SK-N-SH treated with all-trans-retinoic acid at 6 μM for 48 hours (cell line): ENCODE results near the gene ZNF554.
"Not testable (repeated sequence)": the region's sequence is repeated elsewhere in the genome, so short reads cannot be mapped to it uniquely, and the experiment has no call there.

Source experiments
- ATAC-seq: fragments of 200-7000 bp; cut with Tn5 transposase; 3 replicates; pipeline ENCODE4 v1.9.1; 2020; ENCODE audit warnings: mild to moderate bottlenecking, moderate library complexity
- ARNTL ChIP-seq: fragments of 450-650 bp; formaldehyde crosslinking; IDR thresholded peaks from 2 replicates; pipeline ENCODE4 v1.5.0; 2020; ENCODE audit warnings: low read depth, mild to moderate bottlenecking, moderate library complexity, borderline replicate concordance
- BACH2 ChIP-seq: fragments of 250-450 bp; sonication (Bioruptor Pico); IDR thresholded peaks from 2 replicates; pipeline ENCODE4 v1.9.0; 2021; ENCODE audit warnings: mild to moderate bottlenecking, borderline replicate concordance
- CSRNP3 ChIP-seq: fragments of 250-450 bp; sonication (Bioruptor Pico); IDR thresholded peaks from 2 replicates; pipeline ENCODE4 v1.5.1; 2021; ENCODE audit warnings: mild to moderate bottlenecking, moderate library complexity
- GLIS3 ChIP-seq: fragments of 250-450 bp; sonication (Bioruptor Pico); IDR thresholded peaks from 2 replicates; pipeline ENCODE4 v1.5.0; 2020; ENCODE audit warnings: mild to moderate bottlenecking, moderate library complexity
- ISL1 ChIP-seq: fragments of 250-450 bp; sonication (Bioruptor Pico); IDR thresholded peaks from 2 replicates; pipeline ENCODE4 v2.1.2; 2022; ENCODE audit warnings: mild to moderate bottlenecking, moderate library complexity
- POU6F1 ChIP-seq: fragments of 250-450 bp; sonication (Bioruptor Pico); IDR thresholded peaks from 2 replicates; pipeline ENCODE4 v1.8.0; 2021; ENCODE audit warnings: low read depth, mild to moderate bottlenecking, moderate library complexity, borderline replicate concordance
- PPARA ChIP-seq: fragments of 250-450 bp; sonication (Bioruptor Pico); IDR thresholded peaks from 2 replicates; pipeline ENCODE4 v1.5.0; 2020; ENCODE audit warnings: mild to moderate bottlenecking, borderline replicate concordance
- RARB ChIP-seq: fragments of 250-450 bp; sonication (Bioruptor Pico); IDR thresholded peaks from 2 replicates; pipeline ENCODE4 v1.8.0; 2021; ENCODE audit warnings: mild to moderate bottlenecking, moderate library complexity
- TCF4 ChIP-seq: fragments of 250-450 bp; sonication (Bioruptor Pico); IDR thresholded peaks from 2 replicates; pipeline ENCODE4 v1.8.0; 2021; ENCODE audit warnings: mild to moderate bottlenecking, moderate library complexity, borderline replicate concordance
- TOX ChIP-seq: fragments of 250-450 bp; sonication (Bioruptor Pico); IDR thresholded peaks from 2 replicates; pipeline ENCODE4 v1.8.0; 2021; ENCODE audit warnings: mild to moderate bottlenecking, moderate library complexity, borderline replicate concordance
- ZC3H10 ChIP-seq: fragments of 250-450 bp; sonication (Bioruptor Pico); IDR thresholded peaks from 2 replicates; pipeline ENCODE4 v1.5.1; 2021; ENCODE audit warnings: mild to moderate bottlenecking, moderate library complexity
- ZFP3 ChIP-seq: fragments of 250-450 bp; sonication (Bioruptor Pico); IDR thresholded peaks from 2 replicates; pipeline ENCODE4 v1.5.0; 2020; ENCODE audit warnings: mild to moderate bottlenecking, moderate library complexity
- ZFP30 ChIP-seq: fragments of 450-650 bp; formaldehyde crosslinking; IDR thresholded peaks from 2 replicates; pipeline ENCODE4 v1.5.0; 2022; ENCODE audit warnings: mild to moderate bottlenecking, moderate library complexity
- ZNF565 ChIP-seq: fragments of 450-650 bp; formaldehyde crosslinking; conservative IDR thresholded peaks from 2 replicates; pipeline ENCODE4 v1.5.0; 2020; ENCODE audit warnings: low read depth, mild to moderate bottlenecking, moderate library complexity
- ZNF8 ChIP-seq: fragments of 450-650 bp; formaldehyde crosslinking; IDR thresholded peaks from 2 replicates; pipeline ENCODE4 v1.5.0; 2020; ENCODE audit warnings: mild to moderate bottlenecking, moderate library complexity
- TF ChIP-seq, protein P1 (sequence below): fragments of 250-450 bp; sonication (Bioruptor Pico); IDR thresholded peaks from 2 replicates; pipeline ENCODE4 v1.8.0; 2020; ENCODE audit warnings: mild to moderate bottlenecking, moderate library complexity, borderline replicate concordance

ZNF554 gene

GRCh38 chr19:2867025-2867991 is 47.6 kb downstream of the ZNF554 start, which contains the start of gene ZNF556 (continued):
- TF ChIP-seq, protein P1, sequence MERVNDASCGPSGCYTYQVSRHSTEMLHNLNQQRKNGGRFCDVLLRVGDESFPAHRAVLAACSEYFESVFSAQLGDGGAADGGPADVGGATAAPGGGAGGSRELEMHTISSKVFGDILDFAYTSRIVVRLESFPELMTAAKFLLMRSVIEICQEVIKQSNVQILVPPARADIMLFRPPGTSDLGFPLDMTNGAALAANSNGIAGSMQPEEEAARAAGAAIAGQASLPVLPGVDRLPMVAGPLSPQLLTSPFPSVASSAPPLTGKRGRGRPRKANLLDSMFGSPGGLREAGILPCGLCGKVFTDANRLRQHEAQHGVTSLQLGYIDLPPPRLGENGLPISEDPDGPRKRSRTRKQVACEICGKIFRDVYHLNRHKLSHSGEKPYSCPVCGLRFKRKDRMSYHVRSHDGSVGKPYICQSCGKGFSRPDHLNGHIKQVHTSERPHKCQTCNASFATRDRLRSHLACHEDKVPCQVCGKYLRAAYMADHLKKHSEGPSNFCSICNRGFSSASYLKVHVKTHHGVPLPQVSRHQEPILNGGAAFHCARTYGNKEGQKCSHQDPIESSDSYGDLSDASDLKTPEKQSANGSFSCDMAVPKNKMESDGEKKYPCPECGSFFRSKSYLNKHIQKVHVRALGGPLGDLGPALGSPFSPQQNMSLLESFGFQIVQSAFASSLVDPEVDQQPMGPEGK (CRISPR knock-in tag): no peak
- TF ChIP-seq GLIS3 (CRISPR knock-in tag): no peak
- no peak for TF ChIP-seq ZNF8 (CRISPR knock-in tag)

GRCh38 chr19:2869618-2870017 is 50.0 kb downstream of the ZNF554 start:
- no peak for ATAC-seq
- TF ChIP-seq TOX (CRISPR knock-in tag) (no peak), ZNF8 (CRISPR knock-in tag) (no peak), POU6F1 (CRISPR knock-in tag) (no peak), ISL1 (CRISPR knock-in tag) (no peak)

- ATAC-seq: not testable (repeated sequence)
Measured at GRCh38 chr19:2872175-2872574, 52.5 kb downstream of the ZNF554 start.

DNA sequence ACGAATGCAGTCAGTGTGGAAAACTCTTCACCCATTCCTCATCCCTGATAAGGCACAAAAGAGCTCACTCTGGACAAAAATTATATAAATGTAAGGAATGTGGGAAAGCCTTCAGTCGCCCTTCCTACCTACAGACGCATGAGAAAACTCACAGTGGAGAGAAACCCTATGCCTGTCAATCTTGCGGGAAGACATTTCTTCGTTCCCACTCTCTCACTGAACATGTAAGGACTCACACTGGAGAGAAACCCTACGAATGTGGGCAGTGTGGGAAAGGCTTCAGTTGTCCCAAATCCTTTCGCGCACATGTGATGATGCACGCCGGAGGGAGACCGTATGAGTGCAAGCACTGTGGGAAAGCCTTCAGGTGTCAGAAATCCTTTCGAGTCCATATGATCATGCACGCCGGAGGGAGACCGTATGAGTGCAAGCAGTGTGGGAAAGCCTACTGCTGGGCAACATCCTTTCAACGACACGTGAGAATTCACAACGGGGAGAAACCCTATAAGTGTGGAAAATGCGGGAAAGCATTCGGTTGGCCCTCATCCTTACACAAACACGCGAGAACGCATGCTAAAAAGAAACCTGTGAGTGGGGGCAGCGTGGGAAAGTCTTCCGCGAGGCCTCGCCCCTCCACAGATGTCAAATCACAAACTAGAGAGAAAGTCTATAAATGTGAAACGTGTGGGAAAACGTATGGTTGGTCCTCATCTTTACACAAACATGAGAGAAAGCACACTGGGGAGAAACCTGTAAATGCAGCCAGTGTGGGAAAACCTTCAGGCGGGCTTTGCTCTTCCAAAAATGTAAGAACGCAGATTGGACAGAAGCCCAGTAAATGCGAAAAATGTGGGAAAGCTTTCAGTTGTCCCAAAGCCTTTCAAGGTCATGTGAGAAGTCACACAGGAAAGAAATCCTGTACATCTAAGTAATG is 58.0 kb downstream of the ZNF554 start:
- TF ChIP-seq TCF4 (CRISPR knock-in tag) (no peak), TOX (CRISPR knock-in tag) (no peak), BACH2 (CRISPR knock-in tag) (no peak), ZFP30 (no peak), ZC3H10 (CRISPR knock-in tag) (no peak), ISL1 (CRISPR knock-in tag) (no peak), GLIS3 (CRISPR knock-in tag) (no peak)
- no peak for ATAC-seq

- TF ChIP-seq ZC3H10 (CRISPR knock-in tag) (no peak), TCF4 (CRISPR knock-in tag) (no peak), POU6F1 (CRISPR knock-in tag) (no peak), RARB (CRISPR knock-in tag) (no peak), ZFP3 (CRISPR knock-in tag) (no peak), BACH2 (CRISPR knock-in tag) (no peak)
- no peak for ATAC-seq
Measured at GRCh38 chr19:2883686-2884439, 64.2 kb downstream of the ZNF554 start.

- ATAC-seq: no peak
- TF ChIP-seq TOX (CRISPR knock-in tag) (no peak), ARNTL (CRISPR knock-in tag) (no peak), ZNF565 (CRISPR knock-in tag) (no peak), PPARA (CRISPR knock-in tag) (no peak), CSRNP3 (CRISPR knock-in tag) (no peak)
- TF ChIP-seq, protein P1 (CRISPR knock-in tag): no peak
- TF ChIP-seq, all 23 proteins: peak for 0
Measured at GRCh38 chr19:2885736-2886135, 66.1 kb downstream of the ZNF554 start.
